ENCODE measurements around the gene OR2T27. TPM values are rescaled to one million over a fixed set of nuclear protein-coding genes. Genes with fewer than 3 reads are reported as not detected.
A peak's percentile ranks its signal among the peaks of the same experiment; 100 is the strongest.

Gene OR2T27
- total RNA-seq, 1 donor from 2014 or later, result not detected

- TF ChIP-seq, protein P1, sequence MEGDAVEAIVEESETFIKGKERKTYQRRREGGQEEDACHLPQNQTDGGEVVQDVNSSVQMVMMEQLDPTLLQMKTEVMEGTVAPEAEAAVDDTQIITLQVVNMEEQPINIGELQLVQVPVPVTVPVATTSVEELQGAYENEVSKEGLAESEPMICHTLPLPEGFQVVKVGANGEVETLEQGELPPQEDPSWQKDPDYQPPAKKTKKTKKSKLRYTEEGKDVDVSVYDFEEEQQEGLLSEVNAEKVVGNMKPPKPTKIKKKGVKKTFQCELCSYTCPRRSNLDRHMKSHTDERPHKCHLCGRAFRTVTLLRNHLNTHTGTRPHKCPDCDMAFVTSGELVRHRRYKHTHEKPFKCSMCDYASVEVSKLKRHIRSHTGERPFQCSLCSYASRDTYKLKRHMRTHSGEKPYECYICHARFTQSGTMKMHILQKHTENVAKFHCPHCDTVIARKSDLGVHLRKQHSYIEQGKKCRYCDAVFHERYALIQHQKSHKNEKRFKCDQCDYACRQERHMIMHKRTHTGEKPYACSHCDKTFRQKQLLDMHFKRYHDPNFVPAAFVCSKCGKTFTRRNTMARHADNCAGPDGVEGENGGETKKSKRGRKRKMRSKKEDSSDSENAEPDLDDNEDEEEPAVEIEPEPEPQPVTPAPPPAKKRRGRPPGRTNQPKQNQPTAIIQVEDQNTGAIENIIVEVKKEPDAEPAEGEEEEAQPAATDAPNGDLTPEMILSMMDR (IDR thresholded peaks at IDR 0.05; ENCODE audit: insufficient read depth, low read depth, low read length), result no peak
- Histone ChIP-seq H3K79me2 (ENCODE audit: insufficient read depth, low read length) (no peaks in the 10 kb centered on the region), H3K4me3 (ENCODE audit: insufficient read depth, low read depth, low read length) (no peak overlapping the region), H3K9me3 (ENCODE audit: insufficient read depth, low read depth, low read length) (peaks cover 3% of the 10 kb centered on the region), H2AFZ (ENCODE audit: low read depth, low read length) (no peak overlapping the region), H3K4me1 (ENCODE audit: insufficient read depth, low read length) (no peaks in the 10 kb centered on the region), H3K36me3 (ENCODE audit: insufficient read depth, low read length) (no peaks in the 10 kb centered on the region), H3K4me2 (ENCODE audit: low read length) (no peak overlapping the region), H3K27ac (ENCODE audit: low read depth, low read length) (no peak overlapping the region), H3K27me3 (ENCODE audit: insufficient read depth, low read length) (no peaks in the 10 kb centered on the region), H3K9ac (ENCODE audit: low read length) (no peak overlapping the region), H4K20me1 (ENCODE audit: insufficient read depth, low read length) (no peaks in the 10 kb centered on the region)
- Mint-ChIP-seq H3K27ac (ENCODE audit: unreplicated experiment) (no peak overlapping the region), H3K36me3 (ENCODE audit: low read depth, unreplicated experiment) (no peaks in the 10 kb centered on the region), H3K4me1 (ENCODE audit: low read depth, unreplicated experiment) (no peaks in the 10 kb centered on the region), H3K27me3 (ENCODE audit: low read depth, unreplicated experiment) (no peaks in the 10 kb centered on the region), H3K4me3 (ENCODE audit: unreplicated experiment) (no peak overlapping the region), H3K9me3 (ENCODE audit: unreplicated experiment) (peaks cover 4% of the 10 kb centered on the region)
- DNase-seq (ENCODE audit: low read depth), result no peak
- FAIRE-seq, result no peak
Measured at GRCh38 chr1:248621770-248622169, 33.6 kb downstream of the OR2T27 start.

DNA sequence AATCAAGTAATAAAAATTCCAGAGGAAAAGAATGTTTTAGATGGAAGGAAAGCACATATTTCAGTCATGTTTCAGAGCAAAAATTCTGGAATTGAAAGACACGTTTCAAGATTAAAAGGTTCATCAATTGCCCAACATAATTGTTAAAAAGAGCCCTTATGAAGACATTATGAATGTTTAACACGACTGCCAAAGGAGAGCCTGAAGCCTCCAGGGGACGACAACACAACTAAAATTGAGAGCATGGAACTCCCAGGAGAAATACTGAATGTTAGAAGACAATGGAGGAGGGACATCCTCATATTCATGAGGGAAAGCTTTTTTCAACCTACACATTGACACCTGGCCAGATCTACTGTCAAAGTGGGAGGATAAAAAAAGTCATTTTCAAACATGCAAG, 36.5 kb downstream of the OR2T27 start:
- no peaks in the 10 kb centered on the region for H3K4me1 Mint-ChIP-seq (ENCODE audit: low read depth, unreplicated experiment)
- H3K9me3 ChIP-seq (ENCODE audit: insufficient read depth, low read depth, low read length), result no peaks in the 10 kb centered on the region
- no peak overlapping the region for H3K4me2 ChIP-seq (ENCODE audit: low read length)
- no peaks in the 10 kb centered on the region for H3K27me3 Mint-ChIP-seq (ENCODE audit: low read depth, unreplicated experiment)
- H2AFZ ChIP-seq (ENCODE audit: low read depth, low read length), result no peak overlapping the region
- no peaks in the 10 kb centered on the region for H3K36me3 Mint-ChIP-seq (ENCODE audit: low read depth, unreplicated experiment)
- H4K20me1 ChIP-seq (ENCODE audit: insufficient read depth, low read length), result no peaks in the 10 kb centered on the region
- FAIRE-seq, result no peak
- no peak overlapping the region for H3K4me3 ChIP-seq (ENCODE audit: insufficient read depth, low read depth, low read length)
- no peaks in the 10 kb centered on the region for H3K27me3 ChIP-seq (ENCODE audit: insufficient read depth, low read length)
- H3K9me3 Mint-ChIP-seq (ENCODE audit: unreplicated experiment), result peaks cover 9% of the 10 kb centered on the region
- H3K4me3 Mint-ChIP-seq (ENCODE audit: unreplicated experiment), result no peak overlapping the region
- no peaks in the 10 kb centered on the region for H3K4me1 ChIP-seq (ENCODE audit: insufficient read depth, low read length)
- H3K36me3 ChIP-seq (ENCODE audit: insufficient read depth, low read length), result no peaks in the 10 kb centered on the region
- H3K79me2 ChIP-seq (ENCODE audit: insufficient read depth, low read length), result no peaks in the 10 kb centered on the region
- TF ChIP-seq EZH2 (IDR thresholded peaks at IDR 0.05; ENCODE audit: insufficient read depth, low read length), result no peak
- TF ChIP-seq, protein P1 (IDR thresholded peaks at IDR 0.05; ENCODE audit: insufficient read depth, low read depth, low read length), result peak; percentile 43
- H3K27ac ChIP-seq (ENCODE audit: low read depth, low read length), result no peak overlapping the region
- DNase-seq (ENCODE audit: low read depth), result no peak
- H3K27ac Mint-ChIP-seq (ENCODE audit: unreplicated experiment), result no peak overlapping the region
- H3K9ac ChIP-seq (ENCODE audit: low read length), result no peak overlapping the region

DNA sequence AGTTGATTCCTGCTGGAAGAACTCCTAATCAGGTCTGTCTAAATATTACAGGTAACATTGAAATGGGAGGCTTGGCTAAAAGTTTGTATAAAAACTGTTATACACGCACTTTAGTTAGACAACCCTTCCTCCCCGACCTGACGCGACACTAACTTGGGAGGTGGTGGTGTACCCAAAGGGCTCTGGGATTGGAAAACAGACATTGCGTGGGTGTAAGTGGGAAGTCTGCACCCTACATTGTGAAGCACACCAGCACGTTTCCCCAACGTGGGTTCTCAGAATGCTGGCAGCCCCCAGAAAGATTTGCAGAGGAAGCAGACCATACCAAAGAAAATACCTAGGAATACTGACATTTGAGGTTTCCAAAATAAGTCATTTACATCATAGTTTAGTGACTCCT, 37.2 kb downstream of the OR2T27 start:
- H3K4me3 ChIP-seq (ENCODE audit: insufficient read depth, low read depth, low read length), result no peak overlapping the region
- H3K9me3 ChIP-seq (ENCODE audit: insufficient read depth, low read depth, low read length), result no peaks in the 10 kb centered on the region
- DNase-seq (ENCODE audit: low read depth), result no peak
- no peaks in the 10 kb centered on the region for H3K27me3 ChIP-seq (ENCODE audit: insufficient read depth, low read length)
- H3K36me3 ChIP-seq (ENCODE audit: insufficient read depth, low read length), result no peaks in the 10 kb centered on the region
- Mint-ChIP-seq H3K27me3 (ENCODE audit: low read depth, unreplicated experiment) (no peaks in the 10 kb centered on the region), H3K4me1 (ENCODE audit: low read depth, unreplicated experiment) (no peaks in the 10 kb centered on the region), H3K9me3 (ENCODE audit: unreplicated experiment) (peaks cover 9% of the 10 kb centered on the region), H3K36me3 (ENCODE audit: low read depth, unreplicated experiment) (no peaks in the 10 kb centered on the region), H3K27ac (ENCODE audit: unreplicated experiment) (no peak overlapping the region), H3K4me3 (ENCODE audit: unreplicated experiment) (no peak overlapping the region)
- no peak overlapping the region for H2AFZ ChIP-seq (ENCODE audit: low read depth, low read length)
- no peaks in the 10 kb centered on the region for H4K20me1 ChIP-seq (ENCODE audit: insufficient read depth, low read length)
- H3K4me1 ChIP-seq (ENCODE audit: insufficient read depth, low read length), result no peaks in the 10 kb centered on the region
- H3K27ac ChIP-seq (ENCODE audit: low read depth, low read length), result no peak overlapping the region
- no peak for TF ChIP-seq EZH2 (IDR thresholded peaks at IDR 0.05; ENCODE audit: insufficient read depth, low read length)
- TF ChIP-seq, protein P1 (IDR thresholded peaks at IDR 0.05; ENCODE audit: insufficient read depth, low read depth, low read length), result no peak
- H3K4me2 ChIP-seq (ENCODE audit: low read length), result no peak overlapping the region
- FAIRE-seq, result no peak
- H3K9ac ChIP-seq (ENCODE audit: low read length), result no peak overlapping the region
- H3K79me2 ChIP-seq (ENCODE audit: insufficient read depth, low read length), result no peaks in the 10 kb centered on the region
